Esophagus (tissue), 2 donors: ENCODE data around the gene PLA2G4E. TPM values are rescaled to one million over a fixed set of nuclear protein-coding genes. Genes with fewer than 3 reads are reported as not detected.

Experiments
- H3K27ac ChIP-seq, 2 donors: one replicate each; pipeline ENCODE4 v1.5.1; 2013; ENCODE audit warnings: low read depth in 2 of 2, mild to moderate bottlenecking in 2 of 2, inconsistent platforms in 1 of 2, low read length in 1 of 2, moderate library complexity in 1 of 2
- H3K27me3 ChIP-seq, 2 donors: one replicate each; pipeline ENCODE4 v1.6.1; 2013; ENCODE audit warnings: low read length in 2 of 2, control low read depth in 1 of 2, mild to moderate bottlenecking in 1 of 2; ENCODE audit not compliant: insufficient read depth in 2 of 2, control insufficient read depth in 1 of 2
- H3K36me3 ChIP-seq, 2 donors: one replicate each; pipeline ENCODE4 v1.6.1; 2013; ENCODE audit warnings: low read length in 1 of 2; ENCODE audit not compliant: control insufficient read depth in 2 of 2, insufficient read depth in 2 of 2
- H3K4me1 ChIP-seq, 2 donors: one replicate each; pipeline ENCODE4 v1.6.1; 2013; ENCODE audit warnings: low read length in 1 of 2; ENCODE audit not compliant: control insufficient read depth in 2 of 2, insufficient read depth in 2 of 2
- H3K4me3 ChIP-seq, 2 donors: one replicate each; pipeline ENCODE4 v1.5.1; 2013; ENCODE audit warnings: low read length in 2 of 2, mild to moderate bottlenecking in 2 of 2, low read depth in 1 of 2, moderate library complexity in 1 of 2
- H3K9me3 ChIP-seq, 2 donors: one replicate each; pipeline ENCODE4 v1.6.1; 2013; ENCODE audit warnings: mild to moderate bottlenecking in 2 of 2, low read depth in 1 of 2, low read length in 1 of 2, moderate library complexity in 1 of 2; ENCODE audit not compliant: control insufficient read depth in 2 of 2, insufficient read depth in 1 of 2
- WGBS, 2 donors: extraction: QIAGEN DNeasy Blood & Tissue Kit; methylation state at CpG; one replicate each; pipeline ENCODE4 v1.1.7; 2013; 5-methylcytosine and 5-hydroxymethylcytosine counted together
- polyA plus RNA-seq, 2 donors: library from polyadenylated mRNA; stranded (reverse); fragments of 200-250 nt; gene quantifications; one replicate each; pipeline ENCODE4 v1.2.3, GENCODE V29; 2013
- donor health status: healthy with polysubstance abuse.
- donor health status: Bipolar disorder and iron deficiency.

PLA2G4E gene
- polyA plus RNA-seq, 2 donors: 1.2 to 2.5 TPM

- H3K4me3 ChIP-seq: no peak overlapping the region
Measured at GRCh38 chr15:41944313-41944940, 76.4 kb downstream of the PLA2G4E start.

GRCh38 chr15:41943543-41944312 lies 77.1 kb downstream of the PLA2G4E start:
- peaks cover 2 to 4% of the 10 kb centered on the region in 2 donors for H3K36me3 ChIP-seq
- no peaks in the 10 kb centered on the region for H3K27me3 ChIP-seq
- no peak overlapping the region for H3K4me3 ChIP-seq
- H3K27ac ChIP-seq: peak overlapping the region; percentile 26 to 50
- H3K4me1 ChIP-seq: peaks cover 0 to 28% of the 10 kb centered on the region in 2 donors
- 94 to 98% methylated on average over 6 of the region's 6 CpGs for WGBS, 2 donors
- no peaks in the 10 kb centered on the region for H3K9me3 ChIP-seq

More at GRCh38 chr15:41944313-41944940, 76.4 kb downstream of the PLA2G4E start:
- H3K27me3 ChIP-seq: no peaks in the 10 kb centered on the region
- H3K9me3 ChIP-seq: no peaks in the 10 kb centered on the region
- 50 to 64% methylated on average over 8 of the region's 8 CpGs for WGBS, 2 donors
- H3K27ac ChIP-seq: peak overlapping the region; percentile 26 to 50
- H3K4me1 ChIP-seq: peaks cover 0 to 28% of the 10 kb centered on the region in 2 donors
- peaks cover 2 to 4% of the 10 kb centered on the region in 2 donors for H3K36me3 ChIP-seq

- 78 to 79% methylated on average over 7 of the region's 7 CpGs for WGBS, 2 donors
Measured at GRCh38 chr15:41942886-41943285, 78.0 kb downstream of the PLA2G4E start.

DNA sequence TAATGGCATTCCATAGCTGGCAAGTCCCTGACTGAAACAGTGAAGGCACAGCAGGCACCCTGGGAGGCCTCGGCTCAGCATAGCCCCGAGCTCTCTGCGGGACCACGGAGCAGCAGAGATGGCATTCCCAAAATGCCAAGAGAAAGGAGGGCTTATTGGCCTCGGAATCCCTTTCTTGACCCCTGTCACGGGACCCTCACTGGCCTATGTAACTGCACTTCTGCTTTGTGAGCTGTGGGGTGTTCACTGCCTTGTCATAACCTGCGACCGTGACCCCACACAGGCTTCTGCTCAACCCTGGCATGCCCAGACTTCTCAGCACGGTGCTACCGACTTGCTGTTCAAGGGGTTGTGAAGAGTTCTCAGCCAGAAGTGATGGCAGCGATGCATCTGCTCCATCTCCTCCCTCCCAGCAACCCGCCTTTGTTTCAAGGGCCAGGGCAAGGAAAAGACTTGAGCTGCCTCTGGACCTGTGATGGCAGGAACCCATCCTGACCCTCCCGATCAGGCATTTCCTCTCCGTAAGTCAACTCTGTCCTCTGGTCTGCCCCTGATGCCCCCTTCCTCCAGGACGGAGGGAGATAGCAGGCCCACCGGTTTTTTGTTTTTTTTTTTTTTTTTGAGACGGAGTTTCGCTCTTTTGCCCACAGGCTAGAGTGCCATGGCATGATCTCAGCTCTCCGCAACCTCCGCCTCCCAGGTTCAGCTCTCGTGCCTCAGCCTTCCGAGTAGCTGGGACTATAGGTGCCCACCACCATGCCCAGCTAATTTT lies 79.0 kb downstream of the PLA2G4E start:
- Histone ChIP-seq H3K27me3 (no peaks in the 10 kb centered on the region), H3K9me3 (no peaks in the 10 kb centered on the region), H3K4me3 (no peak overlapping the region), H3K4me1 (peaks cover 0 to 26% of the 10 kb centered on the region in 2 donors), H3K27ac (peak overlapping the region in 1 of 2 donors; percentile 69), H3K36me3 (peaks cover 4 to 5% of the 10 kb centered on the region in 2 donors)
- 62 to 66% methylated on average over 22 of the region's 22 CpGs for WGBS, 2 donors

More at GRCh38 chr15:41942886-41943285, 78.0 kb downstream of the PLA2G4E start:
- Histone ChIP-seq H3K4me3 (no peak overlapping the region), H3K36me3 (peaks cover 2 to 4% of the 10 kb centered on the region in 2 donors), H3K9me3 (no peaks in the 10 kb centered on the region), H3K4me1 (peaks cover 0 to 28% of the 10 kb centered on the region in 2 donors), H3K27ac (no peak overlapping the region), H3K27me3 (no peaks in the 10 kb centered on the region)

- no peak overlapping the region for H3K4me3 ChIP-seq
- H3K27ac ChIP-seq: peak overlapping the region; percentile 86 to 93
- H3K27me3 ChIP-seq: no peaks in the 10 kb centered on the region
- peaks cover 4 to 5% of the 10 kb centered on the region in 2 donors for H3K36me3 ChIP-seq
- no peaks in the 10 kb centered on the region for H3K9me3 ChIP-seq
- peaks cover 0 to 22% of the 10 kb centered on the region in 2 donors for H3K4me1 ChIP-seq
- WGBS, 2 donors: 31 to 61% methylated on average over 13 of the region's 13 CpGs
Measured at GRCh38 chr15:41940441-41940857, 80.4 kb downstream of the PLA2G4E start.

DNA sequence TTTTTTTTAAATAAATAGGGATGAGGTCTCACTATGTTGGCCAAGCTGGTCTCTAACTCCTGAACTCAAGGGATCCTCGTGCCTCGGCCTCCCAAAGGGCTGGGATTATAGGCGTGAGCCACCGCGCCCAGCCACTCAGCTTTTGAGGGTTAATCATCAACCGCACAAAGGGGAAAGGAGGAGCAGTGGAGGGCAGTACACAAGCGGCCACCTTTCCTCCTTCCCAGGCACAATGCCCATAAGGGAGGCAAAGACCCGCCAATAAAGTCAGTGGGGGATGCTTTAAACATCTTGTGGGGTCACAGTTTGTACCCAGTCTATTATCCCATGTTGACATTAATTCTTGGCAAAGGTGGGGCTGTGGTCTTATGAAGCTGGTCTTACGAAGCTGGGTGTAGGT lies 80.9 kb downstream of the PLA2G4E start:
- H3K27me3 ChIP-seq: no peaks in the 10 kb centered on the region
- peaks cover 0 to 22% of the 10 kb centered on the region in 2 donors for H3K4me1 ChIP-seq
- H3K4me3 ChIP-seq: no peak overlapping the region
- peak overlapping the region; percentile 86 to 93 for H3K27ac ChIP-seq
- H3K36me3 ChIP-seq: peaks cover 4 to 5% of the 10 kb centered on the region in 2 donors
- WGBS, 2 donors: 72 to 80% methylated on average over 9 of the region's 9 CpGs
- H3K9me3 ChIP-seq: no peaks in the 10 kb centered on the region

GRCh38 chr15:41937568-41937923 lies 83.3 kb downstream of the PLA2G4E start:
- no peak overlapping the region for H3K4me3 ChIP-seq
- peaks cover 5 to 23% of the 10 kb centered on the region in 2 donors for H3K4me1 ChIP-seq
- 75 to 80% methylated on average over 4 of the region's 4 CpGs for WGBS, 2 donors
- peaks cover 0 to 3% of the 10 kb centered on the region in 2 donors for H3K36me3 ChIP-seq
- H3K27ac ChIP-seq: peak overlapping the region; percentile 74 to 75
- H3K9me3 ChIP-seq: no peaks in the 10 kb centered on the region
- no peaks in the 10 kb centered on the region for H3K27me3 ChIP-seq

DNA sequence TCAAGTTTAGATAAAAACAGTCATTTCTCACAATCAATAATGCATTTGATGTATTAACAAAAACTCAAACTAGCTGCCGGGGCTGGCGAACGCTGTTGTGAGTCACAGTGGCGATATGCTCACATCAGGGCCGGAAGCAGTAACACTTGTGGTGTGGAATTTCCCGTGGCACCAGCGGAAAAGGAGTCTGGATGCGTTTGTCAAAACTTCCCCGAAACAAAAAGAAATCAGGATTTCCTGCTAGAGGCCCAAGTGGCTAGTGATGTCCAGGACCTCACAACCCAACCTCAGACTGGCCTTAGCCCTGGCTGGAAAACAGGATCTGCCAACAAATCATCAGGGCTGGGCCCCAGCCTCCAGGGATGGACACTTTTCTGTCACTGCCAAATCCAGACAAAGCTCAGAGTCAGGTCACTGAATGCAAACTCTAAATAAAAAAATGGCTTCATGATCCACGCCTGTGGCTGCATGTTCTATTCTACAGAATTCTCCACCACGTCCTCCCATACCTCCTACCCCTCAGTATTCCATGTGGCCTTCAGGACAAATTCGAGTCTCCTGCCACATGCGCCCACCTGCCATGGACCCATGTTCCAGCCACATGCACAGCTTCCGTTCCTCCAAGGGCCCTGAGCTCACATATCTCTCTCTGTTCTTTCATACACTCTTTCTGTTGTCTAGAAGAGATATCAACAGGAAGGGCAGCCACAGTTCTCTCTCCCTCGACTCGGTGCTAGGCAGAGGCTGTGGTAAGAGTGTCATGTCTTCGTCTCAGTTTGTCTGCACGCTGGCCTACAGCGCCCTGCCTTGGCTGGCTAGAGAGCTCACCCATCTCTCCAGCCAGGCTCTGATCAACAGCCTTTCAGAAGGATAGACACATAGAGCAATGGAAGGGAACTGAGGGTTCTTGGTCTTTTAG lies 83.9 kb downstream of the PLA2G4E start:
- Histone ChIP-seq H3K36me3 (peaks cover 0 to 7% of the 10 kb centered on the region in 2 donors), H3K27me3 (no peaks in the 10 kb centered on the region), H3K27ac (peak overlapping the region; percentile 74 to 76), H3K4me3 (no peak overlapping the region), H3K9me3 (no peaks in the 10 kb centered on the region), H3K4me1 (peaks cover 6 to 23% of the 10 kb centered on the region in 2 donors)
- 66 to 70% methylated on average over 19 of the region's 19 CpGs for WGBS, 2 donors
